T47D (cell line): ENCODE data around the gene DISC1.

Experiments
- DNase-seq, 2 experiments: peaks; one replicate each; pipeline versions ENCODE4 v3.0.0 to v3.0.0-alpha.2; 2011 to 2012; ENCODE audit warnings: low read depth in 1 of 2, low spot score in 1 of 2
- JUND ChIP-seq: IDR thresholded peaks from 2 replicates; pipeline ENCODE4 v1.6.1; 2012; ENCODE audit warnings: low read depth
- in situ Hi-C: cut with HindIII; loops from 2 replicates; pipeline ENCODE4 v1.10.0; 2016; ENCODE audit warnings: low sequenced_read_pairs, low pct_unique_long_range_greater_than_20kb

DISC1 gene

GRCh38 chr1:231670755-231671154, 44.2 kb downstream of the DISC1 start:
- in situ Hi-C loops: no loop called here
- TF ChIP-seq JUND: no peak
- no peak for DNase-seq

- TF ChIP-seq JUND: no peak
- in situ Hi-C loops: no loop called here
- no peak for DNase-seq
Observed at GRCh38 chr1:231674575-231674974, 48.0 kb downstream of the DISC1 start.

- DNase-seq: no peak
- no peak for TF ChIP-seq JUND
- in situ Hi-C loops: no loop called here
Observed at GRCh38 chr1:231676487-231676886, 49.9 kb downstream of the DISC1 start.

- in situ Hi-C loops: no loop called here
- TF ChIP-seq JUND: no peak
- DNase-seq: no peak
Observed at GRCh38 chr1:231677442-231677841, 50.9 kb downstream of the DISC1 start.

- no peak for TF ChIP-seq JUND
- no peak for DNase-seq
- in situ Hi-C loops: no loop called here
Observed at GRCh38 chr1:231678011-231678432, 51.4 kb downstream of the DISC1 start.

- in situ Hi-C loops: no loop called here
- DNase-seq: no peak
- TF ChIP-seq JUND: no peak
Observed at GRCh38 chr1:231679109-231679508, 52.5 kb downstream of the DISC1 start.

- no peak for DNase-seq
- in situ Hi-C loops: no loop called here
- TF ChIP-seq JUND: no peak
Observed at GRCh38 chr1:231681006-231681405, 54.4 kb downstream of the DISC1 start.

GRCh38 chr1:231682779-231683178, 56.2 kb downstream of the DISC1 start:
- TF ChIP-seq JUND: no peak
- in situ Hi-C loops: no loop called here
- DNase-seq: no peak

GRCh38 chr1:231683439-231684165, 57.0 kb downstream of the DISC1 start:
- TF ChIP-seq JUND: no peak
- DNase-seq: no peak

GRCh38 chr1:231684356-231685244, 58.0 kb downstream of the DISC1 start:
- in situ Hi-C loops: no loop called here
- DNase-seq: peak in 1 of 2 experiments; percentile 27
- TF ChIP-seq JUND: no peak

More at GRCh38 chr1:231683439-231684165, 57.0 kb downstream of the DISC1 start:
- in situ Hi-C loops: no loop called here

- no peak for DNase-seq
- in situ Hi-C loops: no loop called here
- TF ChIP-seq JUND: no peak
Observed at GRCh38 chr1:231686384-231686783, 59.8 kb downstream of the DISC1 start.

- no peak for TF ChIP-seq JUND
- no peak for DNase-seq
- in situ Hi-C loops: no loop called here
Observed at GRCh38 chr1:231688989-231689388, 62.4 kb downstream of the DISC1 start.

- no peak for TF ChIP-seq JUND
- in situ Hi-C loops: no loop called here
- no peak for DNase-seq
Observed at GRCh38 chr1:231690059-231690458, 63.5 kb downstream of the DISC1 start.
